Adrenal gland (tissue), 5 donors: ENCODE data around the gene PRKCA.

Experiments used
- POLR2A ChIP-seq, 2 donors: fragments of 450-650 bp; IDR thresholded peaks; one replicate each; pipeline ENCODE4 v1.6.1; 2017; ENCODE audit warnings: antibody characterized with exemption in 2 of 2, mild to moderate bottlenecking in 2 of 2, moderate library complexity in 1 of 2
- TF ChIP-seq, protein P1 (sequence below), 6 experiments: fragments of 450-650 bp in 4 of 6; fragments of 200-600 bp in 2 of 6; sonication (generic) in 1 of 6; IDR thresholded peaks; 1 replicate in 5 of 6; 2 replicates in 1 of 6; pipeline versions ENCODE4 v1.5.1 to v1.8.0; 2016 to 2021; ENCODE audit warnings: antibody characterized with exemption in 6 of 6, mild to moderate bottlenecking in 2 of 6, moderate library complexity in 1 of 6
- donor health status: DM: no; HTN: no; CAD: no.

DNA sequence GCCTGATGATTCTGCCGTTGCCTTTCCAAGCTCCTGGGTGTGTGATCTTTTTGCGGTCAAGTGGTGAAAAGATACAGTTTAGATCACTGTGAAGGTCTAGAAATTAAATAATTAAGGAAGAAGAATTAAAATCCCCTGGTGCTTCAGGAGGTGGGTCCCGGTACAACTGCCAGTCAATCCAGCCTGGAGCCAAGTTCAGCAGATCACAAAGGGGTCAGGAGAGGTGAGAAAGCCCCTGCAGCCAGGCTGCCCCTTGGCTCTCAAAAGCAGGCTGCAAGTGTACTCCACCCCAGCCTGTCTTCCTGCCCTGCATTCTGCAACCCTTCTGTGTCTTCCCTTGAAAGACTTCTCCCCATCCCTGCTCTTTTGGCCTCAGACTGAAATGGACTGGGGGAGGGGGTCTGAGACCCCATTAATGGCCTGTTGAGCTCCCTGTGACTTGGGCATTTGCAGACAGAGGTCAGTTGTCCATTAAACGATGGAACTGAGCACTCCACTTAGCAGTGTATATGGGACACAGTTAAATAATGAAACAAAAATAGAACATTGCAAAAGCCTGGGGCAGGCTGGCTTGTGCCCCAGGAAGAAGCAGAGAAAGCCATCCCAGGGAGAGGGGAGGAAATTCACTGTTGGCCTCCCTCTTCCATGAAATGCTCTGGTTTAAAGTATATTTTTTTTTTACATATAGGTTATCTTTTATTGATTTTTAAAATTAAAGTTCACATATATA, 547.6 kb downstream of the PRKCA start:
- TF ChIP-seq, protein P1, sequence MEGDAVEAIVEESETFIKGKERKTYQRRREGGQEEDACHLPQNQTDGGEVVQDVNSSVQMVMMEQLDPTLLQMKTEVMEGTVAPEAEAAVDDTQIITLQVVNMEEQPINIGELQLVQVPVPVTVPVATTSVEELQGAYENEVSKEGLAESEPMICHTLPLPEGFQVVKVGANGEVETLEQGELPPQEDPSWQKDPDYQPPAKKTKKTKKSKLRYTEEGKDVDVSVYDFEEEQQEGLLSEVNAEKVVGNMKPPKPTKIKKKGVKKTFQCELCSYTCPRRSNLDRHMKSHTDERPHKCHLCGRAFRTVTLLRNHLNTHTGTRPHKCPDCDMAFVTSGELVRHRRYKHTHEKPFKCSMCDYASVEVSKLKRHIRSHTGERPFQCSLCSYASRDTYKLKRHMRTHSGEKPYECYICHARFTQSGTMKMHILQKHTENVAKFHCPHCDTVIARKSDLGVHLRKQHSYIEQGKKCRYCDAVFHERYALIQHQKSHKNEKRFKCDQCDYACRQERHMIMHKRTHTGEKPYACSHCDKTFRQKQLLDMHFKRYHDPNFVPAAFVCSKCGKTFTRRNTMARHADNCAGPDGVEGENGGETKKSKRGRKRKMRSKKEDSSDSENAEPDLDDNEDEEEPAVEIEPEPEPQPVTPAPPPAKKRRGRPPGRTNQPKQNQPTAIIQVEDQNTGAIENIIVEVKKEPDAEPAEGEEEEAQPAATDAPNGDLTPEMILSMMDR (IDR thresholded peaks at IDR 0.05) = no peak
- TF ChIP-seq POLR2A (IDR thresholded peaks at IDR 0.05) = no peak
